OCI-LY7 (cell line): Measurements from ENCODE around the gene HEATR9.

Experiments used
- CTCF ChIP-seq: fragments of 200-600 bp; sonication (generic); conservative IDR thresholded peaks from 2 replicates; pipeline ENCODE4 v1.5.1; 2014; ENCODE audit warnings: mild to moderate bottlenecking, antibody characterized with exemption, low read length, moderate library complexity, mixed read lengths
- EZH2phosphoT487 ChIP-seq: fragments of 200-600 bp; sonication (generic); IDR thresholded peaks from 2 replicates; pipeline ENCODE4 v1.6.1; 2018; ENCODE audit warnings: low read depth, borderline replicate concordance, mild to moderate bottlenecking, mixed run types, antibody characterized with exemption, low read length, moderate library complexity, mixed read lengths

- TF ChIP-seq CTCF (no peak), EZH2phosphoT487 (no peak)
Observed at GRCh38 chr17:35894206-35894605, 25.5 kb upstream of the HEATR9 start.
